ENCODE data around the gene DEGS2.

GRCh38 chr14:100147181-100147631, 12.2 kb downstream of the DEGS2 start:
- TF ChIP-seq, protein P1, sequence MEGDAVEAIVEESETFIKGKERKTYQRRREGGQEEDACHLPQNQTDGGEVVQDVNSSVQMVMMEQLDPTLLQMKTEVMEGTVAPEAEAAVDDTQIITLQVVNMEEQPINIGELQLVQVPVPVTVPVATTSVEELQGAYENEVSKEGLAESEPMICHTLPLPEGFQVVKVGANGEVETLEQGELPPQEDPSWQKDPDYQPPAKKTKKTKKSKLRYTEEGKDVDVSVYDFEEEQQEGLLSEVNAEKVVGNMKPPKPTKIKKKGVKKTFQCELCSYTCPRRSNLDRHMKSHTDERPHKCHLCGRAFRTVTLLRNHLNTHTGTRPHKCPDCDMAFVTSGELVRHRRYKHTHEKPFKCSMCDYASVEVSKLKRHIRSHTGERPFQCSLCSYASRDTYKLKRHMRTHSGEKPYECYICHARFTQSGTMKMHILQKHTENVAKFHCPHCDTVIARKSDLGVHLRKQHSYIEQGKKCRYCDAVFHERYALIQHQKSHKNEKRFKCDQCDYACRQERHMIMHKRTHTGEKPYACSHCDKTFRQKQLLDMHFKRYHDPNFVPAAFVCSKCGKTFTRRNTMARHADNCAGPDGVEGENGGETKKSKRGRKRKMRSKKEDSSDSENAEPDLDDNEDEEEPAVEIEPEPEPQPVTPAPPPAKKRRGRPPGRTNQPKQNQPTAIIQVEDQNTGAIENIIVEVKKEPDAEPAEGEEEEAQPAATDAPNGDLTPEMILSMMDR (IDR thresholded peaks at IDR 0.05; ENCODE audit: low read depth, low read length, poor library complexity, severe bottlenecking): peak; percentile 4
- TF ChIP-seq EZH2phosphoT487 (IDR thresholded peaks at IDR 0.05; ENCODE audit: borderline replicate concordance, low read length): no peak
